ENCODE data around the gene NLK. TPM values are rescaled to one million over a fixed set of nuclear protein-coding genes. Genes with fewer than 3 reads are reported as not detected.
A peak's percentile ranks its signal among the peaks of the same experiment; 100 is the strongest.
"Not testable (repeated sequence)": the region's sequence is repeated elsewhere in the genome, so short reads cannot be mapped to it uniquely, and the experiment has no call there.

The NLK gene
- total RNA-seq, 1 experiment from 2014 or later, result 21.8 TPM

DNA sequence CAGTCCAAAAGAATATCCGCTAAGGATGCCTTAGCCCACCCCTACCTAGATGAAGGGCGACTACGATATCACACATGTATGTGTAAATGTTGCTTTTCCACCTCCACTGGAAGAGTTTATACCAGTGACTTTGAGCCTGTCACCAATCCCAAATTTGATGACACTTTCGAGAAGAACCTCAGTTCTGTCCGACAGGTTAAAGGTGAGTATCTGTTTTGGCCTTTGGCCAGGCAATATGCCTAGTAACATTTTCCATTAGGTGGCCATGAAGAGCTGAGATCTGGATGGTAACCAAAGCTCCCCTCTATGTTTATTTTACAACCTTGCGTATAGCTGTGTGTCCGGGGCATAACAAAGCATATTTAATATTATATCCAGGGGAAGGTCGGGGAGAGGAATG is 148.5 kb downstream of the NLK start:
- Histone ChIP-seq H3K27ac (no peak overlapping the region), H3K4me1 (replicated peaks) (no peaks in the 10 kb centered on the region)

DNA sequence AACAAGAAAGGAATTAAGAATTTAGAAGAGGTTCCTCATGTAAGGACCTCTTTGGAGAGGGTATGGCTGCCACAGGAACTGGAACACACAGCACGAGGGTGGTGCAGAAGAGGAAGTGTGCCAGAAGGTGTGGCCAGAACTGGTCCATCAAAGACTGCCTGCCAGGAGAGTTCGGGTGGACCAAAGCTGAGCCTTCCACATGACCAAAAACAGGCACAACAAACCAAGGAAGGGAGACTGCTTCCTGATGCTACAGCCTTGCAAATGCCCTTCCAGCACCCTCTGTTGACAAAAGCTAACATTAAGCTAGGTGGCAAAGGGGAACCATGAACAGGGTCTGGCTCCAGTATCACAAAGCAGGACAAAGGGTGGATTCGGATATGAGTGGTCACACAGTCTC is 150.8 kb downstream of the NLK start:
- DNase-seq (ENCODE audit: low read depth in 1 of 2, low spot score in 2 of 2), result no peak
- Histone ChIP-seq H3K9me3 (replicated peaks) (no peaks in the 10 kb centered on the region), H3K27me3 (replicated peaks) (no peaks in the 10 kb centered on the region), H3K4me1 (replicated peaks) (no peaks in the 10 kb centered on the region), H3K27ac (no peak overlapping the region), H3K36me3 (peaks cover 74% of the 10 kb centered on the region), H3K4me3 (no peak overlapping the region)

More for the DNA sequence above, 148.5 kb downstream of the NLK start:
- no peaks in the 10 kb centered on the region for H3K9me3 ChIP-seq (replicated peaks)
- DNase-seq (ENCODE audit: low read depth in 1 of 2, low spot score in 2 of 2), result no peak
- no peak overlapping the region for H3K4me3 ChIP-seq
- H3K27me3 ChIP-seq (replicated peaks), result no peaks in the 10 kb centered on the region
- H3K36me3 ChIP-seq, result peaks cover 85% of the 10 kb centered on the region

DNA sequence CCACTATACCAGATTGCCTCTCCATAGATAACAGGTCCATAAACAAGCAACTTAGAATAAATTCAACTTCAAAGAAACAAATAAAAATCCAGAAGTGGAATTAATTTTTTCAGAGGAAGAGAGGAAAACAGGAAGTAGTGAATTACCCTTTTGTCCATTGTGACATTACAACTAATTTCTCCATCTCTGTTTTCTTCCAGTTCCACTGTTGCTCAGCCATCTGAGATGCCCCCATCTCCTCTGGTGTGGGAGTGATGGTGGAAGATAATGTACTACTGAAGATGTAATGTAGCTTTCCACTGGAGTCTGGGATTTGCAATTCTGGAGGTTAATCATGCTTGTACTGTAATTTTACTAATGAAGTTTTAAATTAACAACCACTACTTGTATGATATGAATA is 151.9 kb downstream of the NLK start:
- Histone ChIP-seq H3K27ac (no peak overlapping the region), H3K27me3 (replicated peaks) (no peaks in the 10 kb centered on the region), H3K4me3 (no peak overlapping the region), H3K36me3 (peaks cover 70% of the 10 kb centered on the region), H3K4me1 (replicated peaks) (no peaks in the 10 kb centered on the region), H3K9me3 (replicated peaks) (no peaks in the 10 kb centered on the region)
- DNase-seq (ENCODE audit: low read depth in 1 of 2, low spot score in 2 of 2), result no peak

DNA sequence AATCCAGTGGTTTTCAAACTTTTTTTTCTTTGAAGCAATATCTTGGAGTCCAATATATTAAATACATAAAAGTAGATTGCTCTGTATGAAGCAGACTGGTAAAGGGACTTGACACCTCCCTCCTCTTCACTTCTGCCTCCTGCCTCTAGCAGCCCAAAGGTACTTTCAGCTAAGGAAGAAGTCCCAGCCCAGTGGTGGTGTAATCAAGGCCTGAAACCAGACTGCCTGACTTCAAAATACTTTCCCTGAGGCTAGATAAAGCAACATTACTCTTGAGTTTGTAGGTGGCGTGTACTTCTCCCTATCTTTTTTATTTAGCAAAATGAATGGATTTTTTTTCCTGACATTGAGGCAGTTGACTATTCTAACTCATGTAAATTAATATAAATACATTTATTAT is 154.2 kb downstream of the NLK start:
- no peaks in the 10 kb centered on the region for H3K27me3 ChIP-seq (replicated peaks)
- peaks cover 52% of the 10 kb centered on the region for H3K36me3 ChIP-seq
- no peak overlapping the region for H3K27ac ChIP-seq
- no peaks in the 10 kb centered on the region for H3K9me3 ChIP-seq (replicated peaks)
- H3K4me3 ChIP-seq, result no peak overlapping the region
- no peaks in the 10 kb centered on the region; the same call in 1 of the 2 replicates for H3K4me1 ChIP-seq (replicated peaks)
- no peak for DNase-seq (ENCODE audit: low read depth in 1 of 2, low spot score in 2 of 2)

DNA sequence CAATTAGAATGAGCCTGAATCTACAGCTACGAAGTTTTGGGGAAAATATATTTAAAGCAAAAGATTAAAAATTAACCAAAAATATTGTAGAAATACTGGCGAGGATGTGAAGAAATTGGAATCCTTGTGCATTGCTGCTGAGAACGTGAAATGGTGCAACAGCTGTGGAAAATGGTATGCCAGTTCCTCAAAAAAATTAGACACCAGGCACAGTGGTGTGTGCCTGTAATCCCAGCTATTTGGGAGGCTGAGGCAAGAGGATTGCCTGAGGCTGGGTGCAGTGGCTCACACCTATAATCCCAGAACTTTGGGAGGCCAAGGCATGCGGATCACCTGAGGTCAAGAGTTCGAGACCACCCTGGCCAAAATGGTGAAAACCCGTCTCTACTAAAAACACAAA is 156.6 kb downstream of the NLK start:
- Histone ChIP-seq H3K27ac (no peak overlapping the region), H3K4me1 (replicated peaks) (peaks cover 2% of the 10 kb centered on the region), H3K27me3 (replicated peaks) (no peaks in the 10 kb centered on the region), H3K4me3 (no peak overlapping the region), H3K36me3 (peaks cover 30% of the 10 kb centered on the region), H3K9me3 (replicated peaks) (no peaks in the 10 kb centered on the region)
- DNase-seq (ENCODE audit: low read depth in 1 of 2, low spot score in 2 of 2), result no peak

DNA sequence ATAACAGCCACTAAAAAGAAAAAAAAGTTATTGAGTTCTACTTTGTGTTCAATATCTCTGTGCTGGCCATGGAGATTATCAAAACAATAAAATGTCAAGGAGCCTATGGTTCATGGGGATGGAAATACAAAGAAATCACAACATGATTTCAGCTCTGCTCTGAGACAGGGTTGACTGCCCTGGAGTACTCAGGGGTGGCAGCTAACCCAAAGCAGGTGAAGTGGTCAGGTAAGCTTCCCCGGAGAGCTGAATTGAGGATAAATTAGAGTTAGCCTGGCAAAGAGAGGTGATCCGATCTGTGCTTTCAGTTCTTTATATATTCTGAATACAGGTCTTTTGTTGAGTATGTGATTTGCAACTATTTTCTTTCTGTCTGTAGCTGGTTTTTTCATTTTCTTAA is 157.3 kb downstream of the NLK start:
- Histone ChIP-seq H3K4me3 (no peak overlapping the region), H3K9me3 (replicated peaks) (no peaks in the 10 kb centered on the region), H3K4me1 (replicated peaks) (peaks cover 8% of the 10 kb centered on the region), H3K36me3 (peaks cover 24% of the 10 kb centered on the region), H3K27ac (no peak overlapping the region), H3K27me3 (replicated peaks) (no peaks in the 10 kb centered on the region)
- DNase-seq (ENCODE audit: low read depth in 1 of 2, low spot score in 2 of 2), result no peak

DNA sequence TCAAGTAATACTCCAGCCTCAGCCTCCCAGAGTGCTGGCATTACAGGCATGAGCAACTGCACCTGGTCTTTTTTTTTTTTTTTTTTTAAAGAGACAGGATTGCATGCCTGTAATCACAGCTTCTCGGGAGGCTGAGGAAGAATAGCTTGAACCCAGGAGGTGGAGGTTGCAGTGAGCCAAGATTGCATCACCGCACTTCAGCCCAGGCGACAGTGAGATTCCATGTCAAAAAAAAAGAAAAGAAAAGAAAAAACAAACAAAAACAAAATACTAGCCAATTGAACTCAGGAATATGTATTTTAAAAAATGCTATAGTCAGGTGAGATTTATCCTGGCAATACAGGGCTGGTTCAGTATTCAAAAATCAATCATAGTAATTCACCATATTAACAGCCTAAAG is 158.8 kb downstream of the NLK start:
- Histone ChIP-seq H3K9me3 (replicated peaks) (no peaks in the 10 kb centered on the region), H3K27ac (no peak overlapping the region), H3K4me3 (no peak overlapping the region), H3K4me1 (replicated peaks) (peaks cover 12% of the 10 kb centered on the region), H3K36me3 (peaks cover 16% of the 10 kb centered on the region), H3K27me3 (replicated peaks) (no peaks in the 10 kb centered on the region)
- DNase-seq (ENCODE audit: low read depth in 1 of 2, low spot score in 2 of 2), result no peak

DNA sequence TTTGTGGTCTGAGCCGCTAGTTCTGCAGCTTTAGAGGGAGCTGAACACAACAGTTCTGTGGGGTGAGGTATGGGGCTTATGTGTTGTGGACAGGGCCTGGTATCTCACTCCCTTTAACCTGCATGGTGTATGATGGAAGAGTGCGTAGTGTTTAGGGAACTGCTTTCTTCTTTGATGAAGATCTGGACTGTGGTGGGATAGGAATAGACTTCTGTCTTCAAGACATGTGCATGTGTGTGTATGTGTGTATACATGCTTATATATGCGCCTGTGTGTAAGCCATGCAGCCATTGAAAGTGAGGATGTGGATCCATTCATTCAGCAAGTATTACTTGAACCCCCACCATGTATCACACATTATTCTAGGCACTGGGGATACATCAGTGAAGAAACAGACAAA is 161.8 kb downstream of the NLK start:
- Histone ChIP-seq H3K36me3 (no peaks in the 10 kb centered on the region; the same call in none of the 2 replicates), H3K4me1 (replicated peaks) (peaks cover 12% of the 10 kb centered on the region), H3K27ac (peak overlapping the region; percentile 28), H3K4me3 (no peak overlapping the region), H3K27me3 (replicated peaks) (no peaks in the 10 kb centered on the region), H3K9me3 (replicated peaks) (no peaks in the 10 kb centered on the region)
- DNase-seq (ENCODE audit: low read depth in 1 of 2, low spot score in 2 of 2), result no peak

DNA sequence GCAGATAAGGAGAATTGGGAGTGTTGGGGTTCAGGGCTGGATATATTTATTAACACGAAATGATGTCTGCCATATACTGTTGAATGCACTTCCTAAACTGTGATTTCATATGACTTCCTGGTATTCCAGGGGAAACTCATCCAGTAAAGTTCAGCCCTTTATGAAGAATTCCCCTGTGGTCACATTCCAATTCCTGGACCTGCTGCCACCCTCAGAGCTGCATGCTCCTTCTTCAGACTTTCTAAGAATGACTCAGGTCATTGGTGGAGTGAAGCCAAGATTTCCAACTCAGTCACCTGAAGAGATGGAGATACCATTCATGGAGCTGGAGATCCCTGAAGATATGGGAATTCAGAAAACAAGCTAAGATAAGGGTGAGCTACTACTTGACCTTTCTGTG is 162.3 kb downstream of the NLK start:
- peaks cover 3% of the 10 kb centered on the region; the same call in 1 of the 2 replicates for H3K36me3 ChIP-seq
- H3K27ac ChIP-seq, result peak overlapping the region; percentile 28; the same call in 1 of the 2 replicates
- DNase-seq (ENCODE audit: low read depth in 1 of 2, low spot score in 2 of 2), result peak; percentile 47 to 52
- H3K4me1 ChIP-seq (replicated peaks), result peaks cover 12% of the 10 kb centered on the region
- H3K27me3 ChIP-seq (replicated peaks), result no peaks in the 10 kb centered on the region
- no peaks in the 10 kb centered on the region for H3K9me3 ChIP-seq (replicated peaks)
- no peak overlapping the region for H3K4me3 ChIP-seq

DNA sequence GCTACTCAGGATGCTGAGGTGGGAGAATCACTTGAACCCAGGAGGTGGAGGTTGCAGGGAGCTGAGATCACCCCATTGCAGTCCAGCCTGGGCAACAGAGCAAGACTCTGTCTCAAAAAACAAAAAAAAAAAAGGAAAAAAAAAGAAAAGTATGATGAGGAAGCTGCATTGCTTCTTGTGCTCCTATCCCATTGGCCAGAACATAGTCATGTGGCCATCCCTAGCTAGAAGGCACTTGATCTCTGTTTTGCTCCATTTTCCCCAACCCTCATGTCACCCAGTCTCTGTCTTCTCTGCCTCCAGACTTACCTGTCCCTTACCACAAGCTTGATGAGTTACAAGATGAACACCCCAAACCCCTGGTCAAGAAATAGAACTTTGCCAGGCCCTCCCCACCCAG is 163.8 kb downstream of the NLK start:
- Histone ChIP-seq H3K4me3 (no peak overlapping the region), H3K36me3 (peaks cover 3% of the 10 kb centered on the region; the same call in 1 of the 2 replicates), H3K9me3 (replicated peaks) (peaks cover 6% of the 10 kb centered on the region; the same call in 1 of the 2 replicates), H3K4me1 (replicated peaks) (peaks cover 12% of the 10 kb centered on the region), H3K27ac (no peak overlapping the region), H3K27me3 (replicated peaks) (no peaks in the 10 kb centered on the region)
- DNase-seq (ENCODE audit: low read depth in 1 of 2, low spot score in 2 of 2), result no peak

DNA sequence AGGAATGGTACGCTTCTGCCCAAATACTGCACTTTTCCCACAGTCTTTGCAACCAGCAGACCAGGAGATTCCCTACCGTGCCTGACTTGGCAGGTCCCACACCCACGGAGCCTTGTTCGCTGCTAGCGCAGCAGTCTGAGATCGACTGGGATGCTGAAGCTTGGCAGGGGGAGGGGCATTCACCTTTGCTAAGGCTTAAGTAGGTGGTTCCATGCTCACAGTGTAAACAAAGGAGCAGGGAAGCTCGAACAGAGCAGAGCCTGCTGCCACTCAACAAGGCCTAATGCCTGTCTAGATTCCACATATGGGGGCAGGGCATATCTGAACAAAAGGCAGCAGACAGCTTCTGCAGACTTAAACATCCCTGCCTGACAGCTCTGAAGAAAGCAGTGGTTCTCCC is 169.3 kb downstream of the NLK start:
- no peak for DNase-seq (ENCODE audit: low read depth in 1 of 2, low spot score in 2 of 2)
- Histone ChIP-seq H3K4me1 (replicated peaks) (no peaks in the 10 kb centered on the region), H3K4me3 (no peak overlapping the region), H3K27me3 (replicated peaks) (no peaks in the 10 kb centered on the region), H3K27ac (no peak overlapping the region), H3K9me3 (replicated peaks) (peaks cover 6% of the 10 kb centered on the region; the same call in 1 of the 2 replicates), H3K36me3 (peaks cover 3% of the 10 kb centered on the region; the same call in 1 of the 2 replicates)

DNA sequence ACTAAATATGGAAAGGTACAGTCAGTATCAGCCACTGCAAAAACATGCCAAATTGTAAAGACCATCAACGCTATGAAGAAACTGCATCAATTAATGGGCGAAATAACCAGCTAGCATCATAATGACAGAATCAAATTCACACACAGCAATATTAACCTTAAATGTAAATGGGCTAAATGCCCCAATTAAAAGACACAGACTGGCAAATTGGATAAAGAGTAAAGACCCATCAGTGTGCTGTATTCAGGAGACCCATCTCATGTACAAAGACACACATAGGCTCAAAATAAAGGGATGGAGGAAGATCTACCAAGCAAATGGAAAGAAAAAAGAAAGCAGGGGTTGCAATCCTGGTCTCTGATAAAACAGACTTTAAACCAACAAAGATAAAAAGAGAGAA is 171.1 kb downstream of the NLK start:
- not testable (repeated sequence) for H3K9me3 ChIP-seq (replicated peaks); H3K36me3 ChIP-seq; H3K4me3 ChIP-seq; DNase-seq (ENCODE audit: low read depth in 1 of 2, low spot score in 2 of 2); H3K27me3 ChIP-seq (replicated peaks); H3K4me1 ChIP-seq (replicated peaks); H3K27ac ChIP-seq

DNA sequence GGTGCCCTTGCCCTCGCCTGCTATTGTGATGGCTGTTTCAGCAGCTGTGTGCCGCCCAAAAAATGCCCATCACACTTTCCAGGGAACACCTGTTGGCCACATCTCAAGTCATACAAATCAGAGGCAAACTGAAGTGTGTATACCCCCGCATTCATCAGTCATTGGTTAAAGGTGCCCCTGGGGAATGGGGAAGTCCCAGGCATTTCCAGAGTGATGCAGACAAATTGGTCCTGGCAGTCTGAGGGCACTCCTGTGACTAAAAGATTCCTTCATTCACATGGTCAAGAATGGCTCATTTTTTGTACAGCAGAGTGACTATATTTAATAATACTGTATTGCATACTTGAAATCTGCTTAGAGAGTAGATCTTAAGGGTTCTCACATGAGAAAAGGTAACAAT is 173.6 kb downstream of the NLK start:
- Histone ChIP-seq H3K4me3 (no peak overlapping the region), H3K27me3 (replicated peaks) (no peaks in the 10 kb centered on the region), H3K9me3 (replicated peaks) (peaks cover 3% of the 10 kb centered on the region; the same call in 1 of the 2 replicates), H3K4me1 (replicated peaks) (no peaks in the 10 kb centered on the region), H3K27ac (no peak overlapping the region), H3K36me3 (no peaks in the 10 kb centered on the region)
- DNase-seq (ENCODE audit: low read depth in 1 of 2, low spot score in 2 of 2), result no peak

DNA sequence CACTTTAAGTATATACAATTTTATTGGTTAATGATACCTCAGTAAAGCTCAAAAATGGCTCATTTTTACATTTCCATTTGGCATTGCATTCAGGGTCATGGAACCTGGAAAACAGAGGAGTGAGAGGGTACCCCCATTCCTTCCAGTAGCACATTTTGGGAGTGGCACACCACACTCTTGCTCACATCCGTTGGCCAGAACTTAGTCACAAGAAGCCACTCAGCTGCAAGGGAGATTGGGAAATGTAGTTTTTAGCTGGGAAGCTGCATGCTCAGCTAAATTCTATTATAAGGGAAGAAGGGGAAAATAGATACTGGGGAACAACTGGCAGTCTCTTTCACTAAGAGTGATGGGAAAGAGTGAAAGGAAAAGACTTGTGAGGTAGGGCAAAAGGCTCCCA is 174.1 kb downstream of the NLK start:
- H3K36me3 ChIP-seq, result no peaks in the 10 kb centered on the region
- H3K27ac ChIP-seq, result no peak overlapping the region
- DNase-seq (ENCODE audit: low read depth in 1 of 2, low spot score in 2 of 2), result no peak
- no peaks in the 10 kb centered on the region for H3K4me1 ChIP-seq (replicated peaks)
- no peak overlapping the region for H3K4me3 ChIP-seq
- no peaks in the 10 kb centered on the region for H3K9me3 ChIP-seq (replicated peaks)
- H3K27me3 ChIP-seq (replicated peaks), result no peaks in the 10 kb centered on the region

DNA sequence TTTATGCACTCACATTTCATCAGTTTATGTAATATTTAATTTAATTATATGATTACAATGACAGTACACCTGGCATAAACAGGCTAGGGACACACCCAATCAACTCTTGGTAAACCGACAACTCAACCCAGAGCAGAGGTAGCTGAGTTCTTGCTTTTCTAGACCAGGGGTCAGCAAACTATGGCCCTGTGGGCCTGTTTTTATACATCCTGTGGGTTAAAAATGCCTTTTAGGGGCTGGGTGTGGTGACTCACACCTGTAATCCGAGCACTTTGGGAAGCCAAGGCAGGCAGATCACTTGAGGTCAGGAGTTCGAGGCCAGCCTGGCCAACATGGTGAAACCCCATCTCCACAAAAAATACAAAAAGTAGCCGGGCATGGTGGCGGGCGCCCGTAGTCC is 177.3 kb downstream of the NLK start:
- DNase-seq (ENCODE audit: low read depth in 1 of 2, low spot score in 2 of 2), result no peak
- H3K36me3 ChIP-seq, result no peaks in the 10 kb centered on the region
- H3K27me3 ChIP-seq (replicated peaks), result no peaks in the 10 kb centered on the region
- H3K4me3 ChIP-seq, result no peak overlapping the region
- H3K27ac ChIP-seq, result no peak overlapping the region
- no peaks in the 10 kb centered on the region for H3K4me1 ChIP-seq (replicated peaks)
- H3K9me3 ChIP-seq (replicated peaks), result no peaks in the 10 kb centered on the region
